BJ (cell line): Measurements from ENCODE around the gene SYNGR4. TPM values are rescaled to one million over a fixed set of nuclear protein-coding genes. Genes with fewer than 3 reads are reported as not detected.

Source experiments
- CTCF ChIA-PET: fragments of 350-600 bp; formaldehyde crosslinking; extraction: SDS; loops from one replicate; lab custom pipeline; 2021; ENCODE audit warnings: antibody characterized with exemption, inconsistent platforms; lab: Yijun Ruan, JAX
- POLR2A ChIA-PET: fragments of 300-600 bp; sonication (Branson Sonifier 250); formaldehyde crosslinking; extraction: SDS; loops from one replicate; lab custom pipeline; 2021; ENCODE audit warnings: antibody characterized with exemption; lab: Charles Lee
- DNase-seq: peaks from one replicate; pipeline ENCODE4 v3.0.0-alpha.2; 2011; ENCODE audit warnings: low read depth
- H3K27me3 ChIP-seq: 2 replicates; pipeline ENCODE4 v1.6.0; 2011; ENCODE audit warnings: low read length; ENCODE audit not compliant: control insufficient read depth, insufficient read depth
- H3K36me3 ChIP-seq: 2 replicates; pipeline ENCODE4 v1.5.1; 2011; ENCODE audit warnings: low read length; ENCODE audit not compliant: control insufficient read depth, insufficient read depth
- H3K4me3 ChIP-seq: 2 replicates; pipeline ENCODE4 v1.5.1; 2011; ENCODE audit warnings: low read depth, mild to moderate bottlenecking, control low read depth, low read length
- polyA plus RNA-seq: library from polyadenylated mRNA; depleted of rRNA; stranded (reverse); fragments of >200 nt; gene quantifications from 2 replicates; pipeline ENCODE4 v1.2.3, GENCODE V29; 2011
- TF ChIP-seq, protein P1 (sequence below): IDR thresholded peaks from 2 replicates; pipeline ENCODE4 v1.5.1; 2011; ENCODE audit warnings: low read depth, mild to moderate bottlenecking, control low read depth, inconsistent platforms, low read length, moderate library complexity; ENCODE audit not compliant: insufficient read depth

Gene SYNGR4
- polyA plus RNA-seq, 1 experiment = not detected

GRCh38 chr19:48401287-48401686 lies 37.1 kb downstream of the SYNGR4 start:
- H3K4me3 ChIP-seq = no peak overlapping the region
- TF ChIP-seq, protein P1, sequence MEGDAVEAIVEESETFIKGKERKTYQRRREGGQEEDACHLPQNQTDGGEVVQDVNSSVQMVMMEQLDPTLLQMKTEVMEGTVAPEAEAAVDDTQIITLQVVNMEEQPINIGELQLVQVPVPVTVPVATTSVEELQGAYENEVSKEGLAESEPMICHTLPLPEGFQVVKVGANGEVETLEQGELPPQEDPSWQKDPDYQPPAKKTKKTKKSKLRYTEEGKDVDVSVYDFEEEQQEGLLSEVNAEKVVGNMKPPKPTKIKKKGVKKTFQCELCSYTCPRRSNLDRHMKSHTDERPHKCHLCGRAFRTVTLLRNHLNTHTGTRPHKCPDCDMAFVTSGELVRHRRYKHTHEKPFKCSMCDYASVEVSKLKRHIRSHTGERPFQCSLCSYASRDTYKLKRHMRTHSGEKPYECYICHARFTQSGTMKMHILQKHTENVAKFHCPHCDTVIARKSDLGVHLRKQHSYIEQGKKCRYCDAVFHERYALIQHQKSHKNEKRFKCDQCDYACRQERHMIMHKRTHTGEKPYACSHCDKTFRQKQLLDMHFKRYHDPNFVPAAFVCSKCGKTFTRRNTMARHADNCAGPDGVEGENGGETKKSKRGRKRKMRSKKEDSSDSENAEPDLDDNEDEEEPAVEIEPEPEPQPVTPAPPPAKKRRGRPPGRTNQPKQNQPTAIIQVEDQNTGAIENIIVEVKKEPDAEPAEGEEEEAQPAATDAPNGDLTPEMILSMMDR = no peak
- CTCF ChIA-PET = interaction anchor here (1.3 kb wide), 1 partner anchor 12 kb away, joined by 3 read pairs; no protein-coding TSS in a partner anchor
- no peaks in the 10 kb centered on the region for H3K27me3 ChIP-seq
- no peak for DNase-seq
- POLR2A ChIA-PET = no interaction called here
- no peaks in the 10 kb centered on the region for H3K36me3 ChIP-seq

DNA sequence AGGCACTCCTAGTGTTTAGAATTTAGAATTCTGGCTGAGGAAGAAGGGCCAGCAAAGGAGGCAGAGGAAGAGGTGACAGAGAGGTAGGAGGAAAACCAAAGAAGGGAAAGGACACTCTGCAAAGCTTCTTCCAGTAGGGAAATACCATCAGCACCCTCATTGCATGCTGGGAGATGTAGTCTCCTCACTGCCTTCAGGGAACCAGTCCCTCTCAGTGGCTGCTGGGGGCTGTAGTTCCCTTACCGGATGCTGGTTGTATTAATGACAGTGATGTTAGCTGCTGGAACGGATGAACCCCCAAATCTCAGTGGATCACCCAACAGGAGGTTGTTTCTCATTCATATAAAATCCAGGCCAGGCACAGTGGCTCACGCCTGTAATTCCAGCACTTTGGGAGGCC lies 39.4 kb downstream of the SYNGR4 start:
- Histone ChIP-seq H3K27me3 (no peaks in the 10 kb centered on the region), H3K36me3 (no peaks in the 10 kb centered on the region), H3K4me3 (no peak overlapping the region)
- no peak for DNase-seq
- ChIA-PET CTCF (interaction anchor here (1.0 to 1.9 kb wide), 2 partner anchors 12 to 13 kb away, joined by 3 to 5 read pairs; partner anchors contain the start of gene KDELR1), POLR2A (no interaction called here)
- TF ChIP-seq, protein P1 = no peak

DNA sequence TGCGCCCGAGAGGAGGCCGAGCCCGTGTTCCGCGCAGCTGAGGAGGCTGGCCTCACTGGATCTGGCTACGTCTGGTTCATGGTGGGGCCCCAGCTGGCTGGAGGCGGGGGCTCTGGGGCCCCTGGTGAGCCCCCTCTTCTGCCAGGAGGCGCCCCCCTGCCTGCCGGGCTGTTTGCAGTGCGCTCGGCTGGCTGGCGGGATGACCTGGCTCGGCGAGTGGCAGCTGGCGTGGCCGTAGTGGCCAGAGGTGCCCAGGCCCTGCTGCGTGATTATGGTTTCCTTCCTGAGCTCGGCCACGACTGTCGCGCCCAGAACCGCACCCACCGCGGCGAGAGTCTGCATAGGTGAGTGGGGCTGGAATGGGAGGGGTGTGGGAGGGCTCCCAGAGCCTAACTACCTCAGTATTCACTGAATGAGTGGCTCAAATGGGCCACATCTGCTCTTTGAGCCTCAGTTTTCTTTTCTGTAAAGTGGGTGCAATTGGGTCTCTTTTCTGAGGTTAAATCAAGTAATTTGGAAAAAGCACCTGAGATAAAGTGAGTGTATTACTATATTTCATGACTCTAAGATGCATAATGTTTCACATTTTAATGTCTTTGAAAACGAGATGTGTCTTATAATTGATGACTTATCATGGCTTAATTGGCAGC lies 41.0 kb downstream of the SYNGR4 start:
- CTCF ChIA-PET = interaction anchor here (1.9 kb wide), 1 partner anchor 14 kb away, joined by 5 read pairs; the partner anchor contains the start of gene KDELR1

GRCh38 chr19:48405850-48406249 lies 41.7 kb downstream of the SYNGR4 start:
- Histone ChIP-seq H3K36me3 (no peaks in the 10 kb centered on the region), H3K4me3 (no peak overlapping the region), H3K27me3 (no peaks in the 10 kb centered on the region)
- CTCF ChIA-PET = interaction anchor here (1.2 kb wide), 1 partner anchor 15 kb away, joined by 4 read pairs; the partner anchor contains the start of gene KDELR1
- TF ChIP-seq, protein P1 = no peak
- POLR2A ChIA-PET = no interaction called here
- DNase-seq = no peak

More for the DNA sequence above, 41.0 kb downstream of the SYNGR4 start:
- no peak overlapping the region for H3K4me3 ChIP-seq
- TF ChIP-seq, protein P1 = no peak
- no peaks in the 10 kb centered on the region for H3K27me3 ChIP-seq
- DNase-seq = no peak
- H3K36me3 ChIP-seq = no peaks in the 10 kb centered on the region
- POLR2A ChIA-PET = no interaction called here

DNA sequence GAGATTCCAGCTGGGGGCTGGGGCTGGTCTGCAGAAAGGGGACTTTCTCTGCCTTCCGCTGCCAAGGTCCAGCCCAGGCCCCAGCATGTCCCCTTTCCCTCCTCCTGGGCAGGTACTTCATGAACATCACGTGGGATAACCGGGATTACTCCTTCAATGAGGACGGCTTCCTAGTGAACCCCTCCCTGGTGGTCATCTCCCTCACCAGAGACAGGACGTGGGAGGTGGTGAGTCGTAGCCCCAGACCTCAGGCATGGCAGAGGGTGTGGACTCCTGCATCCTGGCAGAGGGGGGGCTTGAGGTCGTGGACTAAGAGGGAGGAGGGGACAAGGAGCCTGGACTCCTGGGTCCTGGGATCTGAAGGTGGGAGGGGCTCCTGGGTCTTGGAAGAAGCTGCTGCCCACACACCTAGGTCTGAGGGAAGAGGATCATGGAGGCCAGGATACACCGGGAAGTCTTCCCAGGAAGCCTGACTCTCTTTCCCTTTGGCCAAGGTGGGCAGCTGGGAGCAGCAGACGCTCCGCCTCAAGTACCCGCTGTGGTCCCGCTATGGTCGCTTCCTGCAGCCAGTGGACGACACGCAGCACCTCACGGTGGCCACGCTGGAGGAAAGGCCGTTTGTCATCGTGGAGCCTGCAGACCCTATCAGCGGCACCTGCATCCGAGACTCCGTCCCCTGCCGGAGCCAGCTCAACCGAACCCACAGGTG lies 49.9 kb downstream of the SYNGR4 start:
- Histone ChIP-seq H3K36me3 (no peaks in the 10 kb centered on the region), H3K27me3 (no peaks in the 10 kb centered on the region), H3K4me3 (no peak overlapping the region)
- TF ChIP-seq, protein P1 = no peak
- ChIA-PET POLR2A (no interaction called here), CTCF (interaction anchor here (1.0 kb wide), 1 partner anchor 12 kb away, joined by 3 read pairs; no protein-coding TSS in a partner anchor)
- DNase-seq = no peak
